HepG2 (cell line): ENCODE results near the gene PEAK3. TPM values are rescaled to one million over a fixed set of nuclear protein-coding genes. Genes with fewer than 3 reads are reported as not detected.

Source experiments
- ATAC-seq: fragments of 200-7000 bp; cut with Tn5 transposase; 3 replicates; pipeline ENCODE4 v1.9.1; 2020; ENCODE audit warnings: mild to moderate bottlenecking, moderate library complexity
- BruUV-seq: library from RNA; stranded (reverse); fragments of 400-500 nt; replicated peaks from 2 replicates; lab custom pipeline; 2021; lab: Mats Ljungman, UMichigan
- CTCF ChIA-PET: fragments of 300-600 bp; formaldehyde crosslinking; extraction: SDS; loops from one replicate; lab custom pipeline; 2021; ENCODE audit warnings: low total read pairs, inconsistent platforms, low intra/inter-chr PET ratio; lab: Yijun Ruan, JAX
- POLR2A ChIA-PET: fragments of 350-600 bp; sonication (Branson Sonifier 250); formaldehyde crosslinking; loops from one replicate; lab custom pipeline; 2020; ENCODE audit warnings: antibody characterized with exemption, inconsistent platforms; lab: Yijun Ruan, JAX
- DNase-seq: peaks from one replicate; pipeline ENCODE4 v3.0.0-alpha.2; 2015; ENCODE audit warnings: low spot score
- FAIRE-seq: peaks from 3 replicates; lab custom pipeline; 2011; peaks lifted over from hg19 to GRCh38; lab: Jason Lieb, UNC
- H2AFZ ChIP-seq: one replicate; pipeline ENCODE4 v1.6.1; 2011; ENCODE audit warnings: low read length, inconsistent platforms
- H3K27ac ChIP-seq: fragments of 300-600 bp; 3 replicates; pipeline ENCODE4 v1.8.0; 2011; ENCODE audit warnings: mixed run types, mild to moderate bottlenecking, mixed read lengths, low read length, inconsistent platforms; ENCODE audit not compliant: insufficient read depth; ENCODE audit errors: extremely low read length
- H3K27me3 ChIP-seq, 2 experiments: fragments of 200-600 bp in 1 of 2; 2 replicates in 1 of 2; 3 replicates in 1 of 2; pipeline versions ENCODE4 v1.6.0 to v1.8.0; 2011; ENCODE audit warnings: low read length in 2 of 2, mild to moderate bottlenecking in 2 of 2, moderate library complexity in 2 of 2, inconsistent platforms in 1 of 2; ENCODE audit not compliant: insufficient read depth in 2 of 2, control insufficient read depth in 1 of 2
- H3K36me3 ChIP-seq, 2 experiments: fragments of 200-600 bp in 1 of 2; replicated peaks in 1 of 2; 2 replicates in 1 of 2; 3 replicates in 1 of 2; pipeline versions ENCODE4 v1.5.1 to v1.8.0; 2011; ENCODE audit warnings: low read length in 2 of 2, inconsistent platforms in 1 of 2; ENCODE audit not compliant: insufficient read depth in 2 of 2, control insufficient read depth in 1 of 2
- H3K4me1 ChIP-seq: 2 replicates; pipeline ENCODE4 v1.5.1; 2012; ENCODE audit warnings: low read length, inconsistent platforms; ENCODE audit not compliant: insufficient read depth
- H3K4me2 ChIP-seq: 2 replicates; pipeline ENCODE4 v1.6.0; 2011; ENCODE audit warnings: low read depth, low read length, inconsistent platforms
- H3K4me3 ChIP-seq, 3 experiments: fragments of 200-600 bp in 1 of 3; sonication (generic), shearing (Covaris generic) in 1 of 3; replicated peaks in 1 of 3; 2 replicates each; pipeline ENCODE4 v1.5.1; 2011 to 2016; ENCODE audit warnings: low read length in 3 of 3, inconsistent platforms in 2 of 3, low read depth in 2 of 3, mild to moderate bottlenecking in 2 of 3, control low read depth in 1 of 3, mixed read lengths in 1 of 3; ENCODE audit not compliant: insufficient read depth in 1 of 3
- H3K79me2 ChIP-seq: one replicate; pipeline ENCODE4 v1.6.1; 2011; ENCODE audit warnings: low read length, inconsistent platforms; ENCODE audit not compliant: insufficient read depth
- H3K9ac ChIP-seq: 2 replicates; pipeline ENCODE4 v1.6.0; 2011; ENCODE audit warnings: mild to moderate bottlenecking, low read depth, low read length, inconsistent platforms; ENCODE audit not compliant: insufficient read depth
- H3K9me3 ChIP-seq: 2 replicates; pipeline ENCODE4 v1.5.1; 2012; ENCODE audit warnings: mild to moderate bottlenecking, low read length
- H4K20me1 ChIP-seq: 2 replicates; pipeline ENCODE4 v1.6.0; 2011; ENCODE audit warnings: inconsistent platforms, mild to moderate bottlenecking, low read length, moderate library complexity; ENCODE audit not compliant: insufficient read depth
- CENPT ChIP-seq: sonication (generic); formaldehyde crosslinking; IDR thresholded peaks from 2 replicates; pipeline ENCODE4 v1.8.0; 2022; ENCODE audit warnings: low read depth, mild to moderate bottlenecking, moderate library complexity, missing genetic modification reagents
- CHD2 ChIP-seq: IDR thresholded peaks from 2 replicates; pipeline ENCODE4 v1.6.1; 2011; ENCODE audit warnings: low read depth, low read length, improper control_type of control experiment
- DZIP1 ChIP-seq: sonication (generic); formaldehyde crosslinking; IDR thresholded peaks from 2 replicates; pipeline ENCODE4 v1.5.0; 2020; ENCODE audit warnings: mild to moderate bottlenecking, missing genetic modification reagents
- EHMT2 ChIP-seq: fragments of 200-600 bp; sonication (generic); IDR thresholded peaks from 2 replicates; pipeline ENCODE4 v1.7.0; 2017; ENCODE audit warnings: antibody characterized with exemption, low read depth, low read length, borderline replicate concordance
- ELF3 ChIP-seq: IDR thresholded peaks from 2 replicates; pipeline ENCODE4 v1.6.1; 2016; ENCODE audit warnings: missing genetic modification reagents, missing compliant biosample characterization
- KLF6 ChIP-seq: IDR thresholded peaks from 2 replicates; pipeline ENCODE4 v1.8.0; 2016; ENCODE audit warnings: missing biosample characterization, missing genetic modification reagents
- NFKBIZ ChIP-seq: IDR thresholded peaks from 2 replicates; pipeline ENCODE4 v1.6.1; 2018; ENCODE audit warnings: missing genetic modification reagents, missing compliant biosample characterization
- PHF8 ChIP-seq: sonication (generic); formaldehyde crosslinking; IDR thresholded peaks from 2 replicates; pipeline ENCODE4 v1.5.0; 2020; ENCODE audit warnings: missing genetic modification reagents
- POLR2A ChIP-seq, 2 experiments: IDR thresholded peaks; 2 replicates each; pipeline ENCODE4 v1.6.1; 2011; ENCODE audit warnings: low read depth in 2 of 2, low read length in 2 of 2, mild to moderate bottlenecking in 1 of 2, moderate library complexity in 1 of 2; ENCODE audit not compliant: insufficient read depth in 1 of 2
- POLR2AphosphoS5 ChIP-seq: IDR thresholded peaks from 2 replicates; pipeline ENCODE4 v1.6.1; 2012; ENCODE audit warnings: low read depth, low read length
- POLR2G ChIP-seq: fragments of 200-400 bp; formaldehyde crosslinking; IDR thresholded peaks from 2 replicates; pipeline ENCODE4 v1.6.1; 2018; ENCODE audit warnings: mild to moderate bottlenecking, low read depth, low read length, moderate library complexity
- RBFOX2 ChIP-seq: fragments of 200-400 bp; formaldehyde crosslinking; IDR thresholded peaks from 2 replicates; pipeline ENCODE4 v1.6.1; 2017; ENCODE audit warnings: low read depth, mild to moderate bottlenecking, low read length
- SIN3A ChIP-seq: IDR thresholded peaks from 2 replicates; pipeline ENCODE4 v1.6.1; 2011; ENCODE audit warnings: low read depth, mild to moderate bottlenecking, control low read depth, low read length, borderline replicate concordance
- SOX13 ChIP-seq, 3 experiments: fragments of 450-650 bp in 1 of 3; sonication (generic) in 1 of 3; formaldehyde crosslinking in 1 of 3; IDR thresholded peaks in 2 of 3; conservative IDR thresholded peaks in 1 of 3; 2 replicates each; pipeline versions ENCODE4 v1.5.0 to v1.6.1; 2016 to 2020; ENCODE audit warnings: antibody characterized with exemption in 1 of 3, mild to moderate bottlenecking in 1 of 3, missing compliant biosample characterization in 1 of 3, missing genetic modification reagents in 1 of 3, moderate library complexity in 1 of 3
- TBX2 ChIP-seq: sonication (generic); formaldehyde crosslinking; IDR thresholded peaks from 2 replicates; pipeline ENCODE4 v1.5.0; 2020; ENCODE audit warnings: missing genetic modification reagents, mild to moderate bottlenecking, borderline replicate concordance
- YY1 ChIP-seq: IDR thresholded peaks from 2 replicates; pipeline ENCODE4 v1.6.1; 2011; ENCODE audit warnings: low read length, low read depth, moderate library complexity, mild to moderate bottlenecking; ENCODE audit not compliant: insufficient read depth, insufficient replicate concordance
- ZBTB3 ChIP-seq: sonication (generic); formaldehyde crosslinking; IDR thresholded peaks from 2 replicates; pipeline ENCODE4 v1.4.0; 2020; ENCODE audit warnings: low read depth, mild to moderate bottlenecking, moderate library complexity, missing genetic modification reagents, borderline replicate concordance
- ZFP82 ChIP-seq: sonication (generic); formaldehyde crosslinking; IDR thresholded peaks from 2 replicates; pipeline ENCODE4 v1.5.1; 2020; ENCODE audit warnings: mild to moderate bottlenecking, missing genetic modification reagents, borderline replicate concordance
- ZNF546 ChIP-seq: sonication (generic); formaldehyde crosslinking; conservative IDR thresholded peaks from 2 replicates; pipeline ENCODE4 v1.8.1; 2023; ENCODE audit warnings: mild to moderate bottlenecking, missing genetic modification reagents
- ZNF549 ChIP-seq: sonication (generic); formaldehyde crosslinking; IDR thresholded peaks from 2 replicates; pipeline ENCODE4 v1.5.0; 2020; ENCODE audit warnings: missing genetic modification reagents
- WGBS: methylation state at CpG from one replicate; pipeline ENCODE4 v1.1.6; 2017; ENCODE audit warnings: low lambda C conversion rate; 5-methylcytosine and 5-hydroxymethylcytosine counted together
- in situ Hi-C: cut with HindIII; loops from 2 replicates; pipeline ENCODE4 v1.10.0; 2017; ENCODE audit warnings: low pct_unique_long_range_greater_than_20kb; ENCODE audit not compliant: extremely low pct_ligation_motif_present
- intact Hi-C: fragments of 100-400 bp; cut with micrococcal nuclease; formaldehyde crosslinking; loops from one replicate; pipeline ENCODE4 v1.10.0; 2022; ENCODE audit not compliant: unreplicated experiment
- polyA plus RNA-seq, 8 experiments: library from polyadenylated mRNA; depleted of rRNA in 3 of 8; stranded (reverse) in 7 of 8; unstranded in 1 of 8; fragments of >200 nt; fragmentation: Illumina TruSeq in 4 of 8; extraction: Trizol in 4 of 8; gene quantifications; 2 replicates each; pipeline versions ENCODE4 v1.2.1 to v1.2.3, GENCODE V29; 2011 to 2016; ENCODE audit warnings: low read depth in 4 of 8, missing spikeins in 1 of 8, mixed read lengths in 1 of 8; ENCODE audit not compliant: insufficient read depth in 1 of 8
- total RNA-seq, 5 experiments: library from RNA; depleted of rRNA; stranded (reverse); fragments of >200 nt; fragmentation: Illumina TruSeq; extraction: Trizol; gene quantifications; 2 replicates each; pipeline ENCODE4 v1.2.3, GENCODE V29; 2016; ENCODE audit warnings: low read depth in 1 of 5

Gene PEAK3
- total and polyA plus RNA-seq, 2 of the 13 experiments (the other 11 are each of a cell fraction or from before 2014, with no cell fraction given), result not detected

DNA sequence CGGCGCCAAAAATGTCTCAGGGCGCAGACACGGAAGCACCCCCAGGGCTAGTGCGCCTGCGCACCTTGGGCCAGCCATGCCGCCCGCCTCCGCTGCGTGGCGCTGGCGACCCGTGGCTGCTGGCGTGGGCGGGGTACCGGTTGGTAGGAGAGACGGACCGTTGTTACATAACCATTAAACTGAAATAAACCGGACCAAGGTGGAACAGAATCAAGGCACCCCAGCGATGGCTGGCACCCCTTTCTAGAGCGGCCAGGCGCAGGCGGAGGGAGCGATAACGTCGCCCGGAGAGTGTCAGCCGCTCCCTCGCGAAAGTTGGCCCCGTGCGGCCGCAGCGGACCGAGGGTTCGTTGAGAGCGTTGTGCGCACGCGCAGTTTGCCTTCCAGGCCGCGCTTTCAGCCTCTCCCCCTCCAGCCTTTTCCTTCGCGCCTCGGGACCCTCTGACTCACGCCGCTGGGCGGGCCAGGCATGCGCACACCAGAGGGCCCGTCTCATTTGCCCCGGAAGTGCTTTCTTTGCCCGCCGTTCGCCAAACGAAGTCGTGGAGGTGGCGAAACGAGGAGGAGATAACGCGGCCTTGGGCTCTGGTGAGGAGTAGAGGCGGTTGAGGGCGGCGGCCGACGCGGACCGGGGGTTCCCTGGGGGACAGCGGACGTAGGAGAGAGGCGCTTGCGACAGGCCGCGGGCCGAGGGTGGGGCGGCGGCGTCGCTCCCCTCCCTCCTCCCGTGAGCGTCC is 45.5 kb downstream of the PEAK3 start, which contains the start of the genes PLEKHJ1 and SF3A2 (continued):
- peak; percentile 98 for TF ChIP-seq TBX2

DNA sequence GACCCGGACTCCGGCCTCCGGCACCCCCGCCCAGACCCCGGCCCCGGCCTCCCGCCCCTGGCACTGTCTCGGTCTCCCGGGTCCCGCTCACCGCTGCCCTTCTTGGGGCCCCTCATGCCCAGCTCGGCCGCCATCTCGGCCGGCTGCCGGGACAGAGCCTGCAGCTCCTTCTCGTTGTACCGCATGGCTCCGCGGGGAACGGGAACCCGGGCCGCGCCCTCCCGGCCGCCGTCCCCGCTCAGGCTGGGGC is 46.0 kb downstream of the PEAK3 start:
- H2AFZ ChIP-seq, result no peak overlapping the region
- 0 out of 2 replicates have a peak, but pooled peaks have one; percentile 4 for TF ChIP-seq ELF3
- TF ChIP-seq RBFOX2, result peak; percentile 74
- peak; percentile 78 for TF ChIP-seq YY1
- peak; percentile 11; the same call in 1 of the 2 replicates for TF ChIP-seq DZIP1
- peak; percentile 5; the same call in 1 of the 2 replicates for TF ChIP-seq ZNF546 (CRISPR knock-in tag)
- no peak for TF ChIP-seq NFKBIZ
- peak; percentile 47; the same call in 1 of the 2 replicates for TF ChIP-seq PHF8 (CRISPR knock-in tag)
- TF ChIP-seq ZBTB3 (CRISPR knock-in tag), result 0 out of 2 replicates have a peak, but pooled peaks have one; percentile 5
- 0 out of 2 replicates have a peak, but pooled peaks have one; percentile 7 for TF ChIP-seq SOX13 (IDR thresholded peaks at IDR 0.05)
- no peak for TF ChIP-seq SOX13 (CRISPR knock-in tag; conservative IDR thresholded peaks at IDR 0.05 in 1 of 2, IDR thresholded peaks at IDR 0.05 in 1 of 2)
- TF ChIP-seq CHD2, result 0 out of 2 replicates have a peak, but pooled peaks have one; percentile 4
- TF ChIP-seq POLR2AphosphoS5, result peak; percentile 65; the same call in 1 of the 2 replicates
- TF ChIP-seq ZFP82, result no peak
- TF ChIP-seq POLR2G, result peak; percentile 7; the same call in 1 of the 2 replicates
- TF ChIP-seq POLR2A (IDR thresholded peaks at IDR 0.05; ENCODE audit: insufficient read depth in 1 of 2, low read depth in 2 of 2, low read length in 2 of 2), result peak in 1 of 2 experiments; percentile 10; a peak in 2 of 4 replicates
- TF ChIP-seq CENPT (CRISPR knock-in tag), result 0 out of 2 replicates have a peak, but pooled peaks have one; percentile 9
- TF ChIP-seq SIN3A, result peak; percentile 45; the same call in 1 of the 2 replicates
- no peak for TF ChIP-seq ZNF549
- no peak for TF ChIP-seq EHMT2
- TF ChIP-seq KLF6 (CRISPR knock-in tag), result no peak

More for the DNA sequence above, 46.0 kb downstream of the PEAK3 start:
- no peak for DNase-seq
- no peaks in the 10 kb centered on the region for H3K9me3 ChIP-seq
- BruUV-seq, result no TSS peak
- H4K20me1 ChIP-seq, result peaks cover 39% of the 10 kb centered on the region
- peaks cover 8 to 10% of the 10 kb centered on the region in 2 experiments; a peak in 4 of 5 replicates for H3K36me3 ChIP-seq
- H3K4me2 ChIP-seq, result peak overlapping the region; percentile 98; the same call in 1 of the 2 replicates
- WGBS, result no CpG with 5 or more reads among the region's 28 CpGs
- no peak for FAIRE-seq
- ATAC-seq, result peak; percentile 55
- intact Hi-C loops, result loop anchor here (5.0 to 10.0 kb wide), 3 partner anchors 36 to 81 kb away; partner anchors contain the start of gene AP3D1
- H3K27ac ChIP-seq, result peak overlapping the region; percentile 97
- ChIA-PET CTCF (interaction anchor here (1.1 to 2.4 kb wide), 5 partner anchors 18 to 80 kb away, joined by 3 to 17 read pairs (median 7); no protein-coding TSS in a partner anchor), POLR2A (interaction anchor here (0.8 to 2.1 kb wide), 21 partner anchors 8 to 175 kb away, joined by 3 to 12 read pairs (median 5); partner anchors contain the start of genes AP3D1 and DOT1L)
- peak overlapping the region; percentile 83 to 92 (median 87) for H3K4me3 ChIP-seq
- no peaks in the 10 kb centered on the region for H3K27me3 ChIP-seq
- in situ Hi-C loops, result loop anchor here (10.0 kb wide), 1 partner anchor 79 kb away; no protein-coding TSS in a partner anchor
- peaks cover 70% of the 10 kb centered on the region for H3K4me1 ChIP-seq
- peak overlapping the region; percentile 79 for H3K9ac ChIP-seq
- H3K79me2 ChIP-seq, result peaks cover 47% of the 10 kb centered on the region
